ENCODE data around the gene TLCD3A.
"Not testable (repeated sequence)": the region's sequence is repeated elsewhere in the genome, so short reads cannot be mapped to it uniquely, and the experiment has no call there.

Gene TLCD3A

GRCh38 chr17:784143-784542 lies 51.7 kb downstream of the TLCD3A start:
- no peak overlapping the region for H3K9ac ChIP-seq (ENCODE audit: low read length in 5 of 5)
- no peak overlapping the region for H3K4me3 ChIP-seq (ENCODE audit: low read depth in 1 of 5, low read length in 5 of 5)
- no peaks in the 10 kb centered on the region for H3K27me3 ChIP-seq (ENCODE audit: control insufficient read depth in 5 of 5, insufficient read depth in 4 of 5, low read length in 5 of 5)
- H3K4me1 ChIP-seq (ENCODE audit: control insufficient read depth in 5 of 5, insufficient read depth in 5 of 5, low read length in 5 of 5): peaks cover 4 to 31% (median 24%) of the 10 kb centered on the region in 5 donors
- no peak overlapping the region for H3K27ac ChIP-seq (ENCODE audit: low read depth, low read length)
- H3K36me3 ChIP-seq (ENCODE audit: control insufficient read depth in 5 of 5, insufficient read depth in 5 of 5, low read length in 5 of 5): peaks cover 0 to 32% (median 21%) of the 10 kb centered on the region in 5 donors
- no peaks in the 10 kb centered on the region for H3K9me3 ChIP-seq (ENCODE audit: control insufficient read depth in 5 of 5, low read length in 5 of 5)

DNA sequence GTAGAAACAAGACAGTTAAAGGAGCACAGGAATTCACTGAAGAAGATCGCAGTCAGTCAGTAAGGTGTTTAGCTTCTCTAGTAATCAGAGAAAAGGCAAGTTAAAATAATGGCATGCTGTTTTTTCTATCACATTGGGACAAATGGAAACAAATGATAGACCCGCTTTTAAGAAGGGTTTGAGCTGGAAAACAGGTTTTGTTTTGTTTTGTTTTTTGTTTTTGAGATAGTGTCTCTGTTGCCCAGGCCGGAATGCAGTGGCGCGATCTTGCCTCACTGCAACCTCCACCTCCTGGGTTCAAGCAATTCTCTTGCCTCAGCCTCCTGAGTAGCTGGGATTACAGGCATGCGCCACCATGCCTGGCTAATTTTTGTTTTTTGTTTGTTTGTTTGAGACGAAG lies 53.5 kb downstream of the TLCD3A start:
- H3K27me3 ChIP-seq (ENCODE audit: control insufficient read depth in 5 of 5, insufficient read depth in 4 of 5, low read length in 5 of 5); H3K27ac ChIP-seq (ENCODE audit: low read depth, low read length); H3K9me3 ChIP-seq (ENCODE audit: control insufficient read depth in 5 of 5, low read length in 5 of 5); H3K4me3 ChIP-seq (ENCODE audit: low read depth in 1 of 5, low read length in 5 of 5); H3K9ac ChIP-seq (ENCODE audit: low read length in 5 of 5): not testable (repeated sequence)
- H3K36me3 ChIP-seq (ENCODE audit: control insufficient read depth in 5 of 5, insufficient read depth in 5 of 5, low read length in 5 of 5): peaks cover 0 to 47% (median 33%) of the 10 kb centered on the region in 5 donors
- H3K4me1 ChIP-seq (ENCODE audit: control insufficient read depth in 5 of 5, insufficient read depth in 5 of 5, low read length in 5 of 5): peaks cover 4 to 28% (median 24%) of the 10 kb centered on the region in 5 donors

DNA sequence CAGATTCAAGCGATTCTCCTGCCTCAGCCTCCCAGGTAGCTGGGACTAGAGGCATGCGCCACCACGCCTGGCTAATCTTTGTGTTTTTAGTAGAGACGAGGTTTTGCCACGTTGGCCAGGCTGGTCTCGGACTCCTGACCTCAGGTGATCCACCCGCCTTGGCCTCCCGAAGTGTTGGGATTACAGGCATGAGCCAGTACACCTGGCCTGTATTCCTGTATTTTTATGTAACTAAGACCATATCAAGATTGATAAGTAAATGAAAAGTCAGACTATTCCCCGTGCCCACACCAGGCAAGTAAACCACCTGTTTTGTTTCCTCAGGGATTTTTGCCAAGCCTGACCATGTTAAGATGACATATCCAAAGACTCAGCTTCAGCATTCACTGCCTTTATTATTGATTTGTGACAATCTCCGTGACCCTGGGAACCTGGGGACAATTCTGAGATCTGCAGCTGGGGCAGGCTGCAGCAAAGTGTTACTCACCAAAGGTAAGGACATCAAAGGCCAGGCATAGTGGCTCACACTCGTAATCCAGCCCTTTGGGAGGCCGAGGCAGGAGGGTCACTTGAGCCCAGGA lies 55.3 kb downstream of the TLCD3A start:
- H3K4me3 ChIP-seq (ENCODE audit: low read depth in 1 of 5, low read length in 5 of 5): no peak overlapping the region
- H3K27me3 ChIP-seq (ENCODE audit: control insufficient read depth in 5 of 5, insufficient read depth in 4 of 5, low read length in 5 of 5): no peaks in the 10 kb centered on the region
- no peaks in the 10 kb centered on the region for H3K9me3 ChIP-seq (ENCODE audit: control insufficient read depth in 5 of 5, low read length in 5 of 5)
- H3K9ac ChIP-seq (ENCODE audit: low read length in 5 of 5): no peak overlapping the region
- H3K27ac ChIP-seq (ENCODE audit: low read depth, low read length): no peak overlapping the region
- peaks cover 0 to 65% (median 50%) of the 10 kb centered on the region in 5 donors for H3K36me3 ChIP-seq (ENCODE audit: control insufficient read depth in 5 of 5, insufficient read depth in 5 of 5, low read length in 5 of 5)
- H3K4me1 ChIP-seq (ENCODE audit: control insufficient read depth in 5 of 5, insufficient read depth in 5 of 5, low read length in 5 of 5): peaks cover 3 to 12% (median 9%) of the 10 kb centered on the region in 5 donors

DNA sequence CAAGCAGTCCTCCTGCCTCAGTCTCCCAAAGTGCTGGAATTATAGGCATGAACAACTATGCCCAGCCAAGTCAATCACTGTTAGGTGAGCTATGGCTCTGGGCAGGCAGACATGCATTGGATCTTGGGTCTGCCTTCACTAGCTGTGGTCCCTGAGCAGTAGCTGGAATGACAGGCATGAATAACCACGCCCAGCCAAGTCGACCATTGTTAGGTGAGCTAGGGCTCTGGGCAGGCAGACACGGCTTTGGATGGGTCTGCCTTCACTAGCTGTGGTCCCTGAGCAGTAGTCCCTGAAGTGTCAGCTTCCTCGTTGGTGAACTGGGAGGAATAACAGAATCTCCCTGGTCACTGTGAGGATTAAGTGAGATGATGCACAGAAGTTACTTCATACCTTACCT lies 56.2 kb downstream of the TLCD3A start:
- Histone ChIP-seq H3K4me3 (ENCODE audit: low read depth in 1 of 5, low read length in 5 of 5) (no peak overlapping the region), H3K27ac (ENCODE audit: low read depth, low read length) (no peak overlapping the region), H3K9ac (ENCODE audit: low read length in 5 of 5) (no peak overlapping the region), H3K27me3 (ENCODE audit: control insufficient read depth in 5 of 5, insufficient read depth in 4 of 5, low read length in 5 of 5) (no peaks in the 10 kb centered on the region), H3K4me1 (ENCODE audit: control insufficient read depth in 5 of 5, insufficient read depth in 5 of 5, low read length in 5 of 5) (peaks cover 0 to 4% (median under 1%) of the 10 kb centered on the region in 5 donors), H3K36me3 (ENCODE audit: control insufficient read depth in 5 of 5, insufficient read depth in 5 of 5, low read length in 5 of 5) (peaks cover 0 to 67% (median 51%) of the 10 kb centered on the region in 5 donors), H3K9me3 (ENCODE audit: control insufficient read depth in 5 of 5, low read length in 5 of 5) (no peaks in the 10 kb centered on the region)

DNA sequence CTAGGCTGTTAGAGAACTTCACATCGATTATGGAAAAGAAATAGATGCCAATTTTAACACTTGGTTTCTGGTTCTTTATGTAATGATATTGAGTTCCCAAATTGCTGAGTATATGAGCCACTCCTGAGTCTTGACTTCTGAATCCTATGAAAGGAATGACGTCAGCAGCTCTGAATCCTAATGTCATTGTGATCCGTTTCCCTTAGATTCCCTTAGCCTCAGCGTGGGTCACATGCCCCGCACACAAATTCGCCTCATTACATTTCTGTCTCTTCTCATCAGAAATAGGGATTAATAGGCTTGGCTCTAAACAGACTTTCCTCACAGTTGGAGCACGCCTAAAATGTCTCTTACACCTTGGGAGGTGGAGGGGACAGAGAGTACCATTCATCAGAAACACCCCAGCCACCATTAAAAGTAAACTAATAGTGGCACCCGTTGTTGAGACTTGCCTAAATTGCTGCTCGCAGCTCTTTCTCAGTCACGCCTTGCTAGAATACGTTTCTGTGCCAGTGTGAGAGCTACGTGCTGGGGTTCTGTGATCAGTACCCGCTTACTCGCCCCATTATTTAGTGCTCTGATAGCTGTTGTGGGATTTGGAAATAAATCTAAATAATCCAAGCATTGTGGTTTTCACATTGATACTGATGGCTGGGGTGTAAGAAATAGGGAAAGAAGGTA lies 56.9 kb downstream of the TLCD3A start:
- no peak overlapping the region for H3K27ac ChIP-seq (ENCODE audit: low read depth, low read length)
- H3K36me3 ChIP-seq (ENCODE audit: control insufficient read depth in 5 of 5, insufficient read depth in 5 of 5, low read length in 5 of 5): peaks cover 0 to 63% (median 50%) of the 10 kb centered on the region in 5 donors
- no peak overlapping the region for H3K9ac ChIP-seq (ENCODE audit: low read length in 5 of 5)
- H3K9me3 ChIP-seq (ENCODE audit: control insufficient read depth in 5 of 5, low read length in 5 of 5): no peaks in the 10 kb centered on the region
- H3K4me1 ChIP-seq (ENCODE audit: control insufficient read depth in 5 of 5, insufficient read depth in 5 of 5, low read length in 5 of 5): peaks cover 0 to under 1% (median 0%) of the 10 kb centered on the region in 5 donors
- H3K4me3 ChIP-seq (ENCODE audit: low read depth in 1 of 5, low read length in 5 of 5): no peak overlapping the region
- H3K27me3 ChIP-seq (ENCODE audit: control insufficient read depth in 5 of 5, insufficient read depth in 4 of 5, low read length in 5 of 5): no peaks in the 10 kb centered on the region

GRCh38 chr17:789931-790873 lies 57.8 kb downstream of the TLCD3A start:
- H3K4me1 ChIP-seq (ENCODE audit: control insufficient read depth in 5 of 5, insufficient read depth in 5 of 5, low read length in 5 of 5); H3K9ac ChIP-seq (ENCODE audit: low read length in 5 of 5); H3K4me3 ChIP-seq (ENCODE audit: low read depth in 1 of 5, low read length in 5 of 5); H3K27me3 ChIP-seq (ENCODE audit: control insufficient read depth in 5 of 5, insufficient read depth in 4 of 5, low read length in 5 of 5); H3K27ac ChIP-seq (ENCODE audit: low read depth, low read length); H3K9me3 ChIP-seq (ENCODE audit: control insufficient read depth in 5 of 5, low read length in 5 of 5): not testable (repeated sequence)
- H3K36me3 ChIP-seq (ENCODE audit: control insufficient read depth in 5 of 5, insufficient read depth in 5 of 5, low read length in 5 of 5): peaks cover 0 to 58% (median 44%) of the 10 kb centered on the region in 5 donors

DNA sequence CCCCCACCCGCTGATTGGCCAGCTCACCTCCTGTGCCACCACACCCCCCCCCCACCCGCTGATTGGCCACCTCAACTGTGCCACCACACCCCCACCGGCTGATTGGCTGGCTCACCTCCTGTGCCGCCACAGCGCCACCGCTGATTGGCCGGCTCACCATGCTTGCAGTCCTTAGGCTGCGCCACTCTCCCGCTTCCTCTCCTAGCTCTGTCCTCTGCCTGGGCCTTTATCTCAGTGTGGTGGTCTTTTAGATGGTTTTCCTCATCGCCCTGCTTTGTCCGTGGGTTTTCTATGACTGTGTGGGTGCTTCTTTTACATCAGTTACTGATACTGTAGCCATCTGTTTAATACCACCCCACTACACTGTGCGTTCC lies 58.5 kb downstream of the TLCD3A start:
- not testable (repeated sequence) for H3K27ac ChIP-seq (ENCODE audit: low read depth, low read length); H3K9ac ChIP-seq (ENCODE audit: low read length in 5 of 5); H3K9me3 ChIP-seq (ENCODE audit: control insufficient read depth in 5 of 5, low read length in 5 of 5); H3K4me3 ChIP-seq (ENCODE audit: low read depth in 1 of 5, low read length in 5 of 5); H3K27me3 ChIP-seq (ENCODE audit: control insufficient read depth in 5 of 5, insufficient read depth in 4 of 5, low read length in 5 of 5)
- Histone ChIP-seq H3K4me1 (ENCODE audit: control insufficient read depth in 5 of 5, insufficient read depth in 5 of 5, low read length in 5 of 5) (peaks cover 4 to 16% (median 12%) of the 10 kb centered on the region in 5 donors), H3K36me3 (ENCODE audit: control insufficient read depth in 5 of 5, insufficient read depth in 5 of 5, low read length in 5 of 5) (peaks cover 0 to 58% (median 44%) of the 10 kb centered on the region in 5 donors)

DNA sequence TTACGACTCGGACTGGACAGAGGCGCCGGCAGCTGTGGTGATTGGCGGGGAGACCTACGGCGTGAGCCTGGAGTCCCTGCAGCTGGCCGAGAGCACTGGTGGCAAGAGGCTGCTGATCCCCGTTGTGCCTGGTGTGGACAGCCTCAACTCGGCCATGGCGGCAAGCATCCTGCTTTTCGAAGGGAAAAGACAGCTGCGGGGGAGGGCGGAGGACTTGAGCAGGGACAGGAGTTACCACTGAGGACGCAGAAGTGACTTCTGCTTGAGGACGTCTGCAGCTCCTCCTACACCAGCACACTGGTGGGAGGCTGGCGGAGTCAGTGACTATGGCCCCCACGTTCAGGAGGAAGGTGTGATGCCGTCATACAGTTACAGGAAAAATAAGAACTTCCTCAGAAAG lies 59.4 kb downstream of the TLCD3A start:
- no peak overlapping the region for H3K27ac ChIP-seq (ENCODE audit: low read depth, low read length)
- no peak overlapping the region for H3K9ac ChIP-seq (ENCODE audit: low read length in 5 of 5)

DNA sequence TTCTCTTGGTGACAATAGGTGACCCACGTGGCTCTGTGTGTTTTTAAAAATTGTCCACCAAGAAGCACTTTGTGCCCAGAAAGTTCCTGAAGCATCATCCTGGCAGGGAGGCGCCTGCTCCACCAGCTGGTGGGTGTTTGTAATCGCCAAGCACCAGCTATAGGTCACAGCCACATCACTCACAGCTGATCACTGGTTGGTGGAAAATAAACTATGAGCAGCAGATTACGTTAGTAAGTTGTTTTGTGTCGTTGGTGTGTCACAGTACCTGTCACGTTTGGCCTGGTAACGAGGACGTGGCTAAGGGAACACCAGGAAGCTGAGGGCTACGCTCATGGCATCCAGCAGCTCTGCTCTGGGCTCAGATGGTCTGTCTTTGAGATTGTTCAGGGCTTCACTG lies 59.9 kb downstream of the TLCD3A start:
- no peak overlapping the region for H3K27ac ChIP-seq (ENCODE audit: low read depth, low read length)

More for the DNA sequence above, 59.4 kb downstream of the TLCD3A start:
- H3K4me3 ChIP-seq (ENCODE audit: low read depth in 1 of 5, low read length in 5 of 5): no peak overlapping the region
- peaks cover 4 to 25% (median 12%) of the 10 kb centered on the region in 5 donors for H3K4me1 ChIP-seq (ENCODE audit: control insufficient read depth in 5 of 5, insufficient read depth in 5 of 5, low read length in 5 of 5)
- no peaks in the 10 kb centered on the region for H3K9me3 ChIP-seq (ENCODE audit: control insufficient read depth in 5 of 5, low read length in 5 of 5)
- H3K27me3 ChIP-seq (ENCODE audit: control insufficient read depth in 5 of 5, insufficient read depth in 4 of 5, low read length in 5 of 5): no peaks in the 10 kb centered on the region
- peaks cover 0 to 55% (median 44%) of the 10 kb centered on the region in 5 donors for H3K36me3 ChIP-seq (ENCODE audit: control insufficient read depth in 5 of 5, insufficient read depth in 5 of 5, low read length in 5 of 5)

More for the DNA sequence above, 59.9 kb downstream of the TLCD3A start:
- Histone ChIP-seq H3K9me3 (ENCODE audit: control insufficient read depth in 5 of 5, low read length in 5 of 5) (no peaks in the 10 kb centered on the region), H3K4me3 (ENCODE audit: low read depth in 1 of 5, low read length in 5 of 5) (no peak overlapping the region), H3K9ac (ENCODE audit: low read length in 5 of 5) (no peak overlapping the region), H3K36me3 (ENCODE audit: control insufficient read depth in 5 of 5, insufficient read depth in 5 of 5, low read length in 5 of 5) (peaks cover 0 to 52% (median 44%) of the 10 kb centered on the region in 5 donors), H3K27me3 (ENCODE audit: control insufficient read depth in 5 of 5, insufficient read depth in 4 of 5, low read length in 5 of 5) (peaks cover 0 to 4% (median 0%) of the 10 kb centered on the region in 5 donors), H3K4me1 (ENCODE audit: control insufficient read depth in 5 of 5, insufficient read depth in 5 of 5, low read length in 5 of 5) (peaks cover 4 to 29% (median 12%) of the 10 kb centered on the region in 5 donors)

Data from subcutaneous abdominal adipose tissue (tissue), 5 donors.